Gastroesophageal sphincter (tissue), 3 donors: ENCODE data around the gene TAPBP.

Experiments used
- CTCF ChIP-seq, 4 experiments: fragments of 200-600 bp in 2 of 4; fragments of 450-650 bp in 2 of 4; sonication (generic) in 1 of 4; IDR thresholded peaks; one replicate each; pipeline ENCODE4 v1.5.1; 2017 to 2019; ENCODE audit warnings: antibody characterized with exemption in 4 of 4, mild to moderate bottlenecking in 2 of 4, moderate library complexity in 2 of 4
- POLR2A ChIP-seq, 2 donors: fragments of 450-650 bp; IDR thresholded peaks; one replicate each; pipeline ENCODE4 v1.6.1; 2017; ENCODE audit warnings: antibody characterized with exemption in 2 of 2, mild to moderate bottlenecking in 2 of 2, moderate library complexity in 1 of 2
- POLR2AphosphoS5 ChIP-seq: sonication (generic); formaldehyde crosslinking; IDR thresholded peaks from one replicate; pipeline ENCODE4 v1.6.1; 2017; ENCODE audit warnings: antibody characterized with exemption

DNA sequence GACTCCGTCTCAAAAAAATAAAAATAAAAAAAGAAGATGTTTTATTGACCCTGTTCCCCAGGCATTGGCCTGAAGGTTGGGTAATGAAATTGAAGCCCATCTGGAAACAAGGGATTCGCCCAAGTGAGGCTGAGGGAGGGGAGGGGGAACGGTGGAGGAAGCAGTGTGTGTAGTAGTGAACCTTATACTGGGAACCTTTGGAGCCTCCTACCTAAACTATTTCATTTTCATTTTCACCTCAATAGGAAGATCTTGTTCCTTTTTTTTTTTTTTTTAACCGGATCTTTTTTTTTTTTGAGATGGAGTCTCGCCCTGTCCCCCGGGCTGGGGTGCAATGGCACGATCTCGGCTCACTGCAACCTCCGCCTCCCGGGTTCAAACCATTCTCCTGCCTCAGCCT lies 16.9 kb upstream of the TAPBP start:
- TF ChIP-seq CTCF (IDR thresholded peaks at IDR 0.05) (no peak), POLR2AphosphoS5 (no peak), POLR2A (IDR thresholded peaks at IDR 0.05) (no peak)
